IPS-15b (cell line): ENCODE data around the gene OTUD6A.

Source experiments
- H3K27me3 ChIP-seq: one replicate; pipeline ENCODE4 v1.6.1; 2013; ENCODE audit warnings: low read length; ENCODE audit not compliant: control insufficient read depth, insufficient read depth
- H3K36me3 ChIP-seq: one replicate; pipeline ENCODE4 v1.6.1; 2013; ENCODE audit warnings: low read length; ENCODE audit not compliant: control insufficient read depth, insufficient read depth
- H3K4me1 ChIP-seq: one replicate; pipeline ENCODE4 v1.6.1; 2013; ENCODE audit warnings: mild to moderate bottlenecking, low read length; ENCODE audit not compliant: control insufficient read depth, insufficient read depth
- H3K4me3 ChIP-seq: one replicate; pipeline ENCODE4 v1.5.1; 2013; ENCODE audit warnings: low read depth, low read length
- H3K9ac ChIP-seq: one replicate; pipeline ENCODE4 v1.6.1; 2013; ENCODE audit warnings: low read depth, mild to moderate bottlenecking, low read length
- H3K9me3 ChIP-seq: one replicate; pipeline ENCODE4 v1.6.1; 2013; ENCODE audit warnings: mild to moderate bottlenecking, low read length; ENCODE audit not compliant: control insufficient read depth, insufficient read depth

The OTUD6A gene

GRCh38 chrX:70049925-70050324, 12.3 kb upstream of the OTUD6A start, which contains the start of gene AWAT2:
AWAT2 (minus strand) TSS chrX:70049938; CDS start chrX:70049932, 6 bp downstream.
- Histone ChIP-seq H3K27me3 (no peaks in the 10 kb centered on the region), H3K9ac (no peak within 1 kb of the TSS), H3K4me3 (no peak within 1 kb of the TSS), H3K36me3 (no peaks in the 10 kb centered on the region), H3K9me3 (no peaks in the 10 kb centered on the region), H3K4me1 (no peaks in the 10 kb centered on the region)

DNA sequence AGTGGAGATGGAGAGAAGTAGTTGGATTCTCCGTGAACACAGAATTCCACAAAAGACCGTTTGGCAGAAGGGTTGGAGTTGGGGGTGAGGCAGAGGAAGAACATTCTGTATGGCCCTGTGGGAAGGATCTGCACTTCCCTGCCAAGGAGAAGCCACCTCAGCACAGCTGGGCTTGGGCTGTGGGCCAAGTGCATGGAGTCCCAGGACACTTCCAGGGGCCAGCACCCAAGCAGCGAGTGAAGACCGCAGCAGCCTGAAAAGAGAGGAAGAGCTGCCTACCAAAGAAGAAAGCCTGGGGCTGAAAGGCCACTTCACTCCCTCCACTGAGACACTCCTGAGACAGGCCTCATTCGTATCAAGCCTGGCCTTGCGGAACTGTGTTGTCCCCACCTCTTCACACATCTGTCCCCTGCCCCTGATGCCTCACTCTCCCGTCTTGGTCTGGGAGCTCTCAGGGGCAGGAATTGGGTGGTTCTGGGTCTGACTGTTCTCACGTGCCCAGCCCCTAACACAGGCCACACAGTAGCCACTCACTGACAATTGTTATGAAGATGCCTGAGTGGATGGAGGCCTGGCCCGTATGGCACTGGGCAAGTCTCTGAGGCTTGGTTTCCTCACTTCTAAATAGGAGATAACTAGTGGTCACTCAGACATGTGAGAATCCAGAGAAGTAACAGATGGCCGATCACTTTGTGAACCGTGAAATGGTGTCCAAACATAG, 9.2 kb upstream of the OTUD6A start:
- H3K4me1 ChIP-seq = no peaks in the 10 kb centered on the region
- no peaks in the 10 kb centered on the region for H3K27me3 ChIP-seq
- H3K36me3 ChIP-seq = no peaks in the 10 kb centered on the region
- no peak overlapping the region for H3K4me3 ChIP-seq
- H3K9me3 ChIP-seq = no peaks in the 10 kb centered on the region
- H3K9ac ChIP-seq = no peak overlapping the region

- Histone ChIP-seq H3K27me3 (no peaks in the 10 kb centered on the region), H3K4me3 (no peak overlapping the region), H3K9ac (no peak overlapping the region), H3K9me3 (no peaks in the 10 kb centered on the region), H3K36me3 (no peaks in the 10 kb centered on the region), H3K4me1 (no peaks in the 10 kb centered on the region)
These were observed 7.9 kb upstream of the OTUD6A start for GRCh38 chrX:70054391-70054790.

DNA sequence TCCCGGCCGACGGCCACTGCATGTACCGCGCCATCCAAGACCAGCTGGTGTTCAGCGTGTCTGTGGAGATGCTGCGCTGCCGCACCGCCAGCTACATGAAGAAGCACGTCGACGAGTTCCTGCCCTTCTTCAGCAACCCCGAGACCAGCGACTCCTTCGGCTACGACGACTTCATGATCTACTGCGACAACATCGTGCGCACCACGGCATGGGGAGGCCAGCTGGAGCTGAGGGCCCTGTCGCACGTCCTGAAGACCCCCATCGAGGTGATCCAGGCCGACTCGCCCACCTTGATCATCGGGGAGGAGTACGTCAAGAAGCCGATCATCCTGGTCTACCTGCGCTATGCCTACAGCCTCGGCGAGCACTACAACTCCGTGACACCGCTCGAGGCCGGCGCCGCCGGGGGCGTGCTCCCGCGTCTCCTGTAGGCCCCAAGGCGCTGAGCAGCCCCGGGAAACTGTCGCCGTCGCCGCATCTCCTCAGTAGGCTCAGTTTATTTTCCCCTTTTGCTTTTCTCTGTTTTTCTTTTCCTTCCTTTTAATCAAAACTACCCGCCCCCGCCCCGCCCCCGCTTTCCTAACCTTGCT, 799 bp downstream of the OTUD6A start:
- no peaks in the 10 kb centered on the region for H3K4me1 ChIP-seq
- no peak overlapping the region for H3K9ac ChIP-seq
- H3K4me3 ChIP-seq = no peak overlapping the region
- no peaks in the 10 kb centered on the region for H3K9me3 ChIP-seq
- no peaks in the 10 kb centered on the region for H3K27me3 ChIP-seq
- no peaks in the 10 kb centered on the region for H3K36me3 ChIP-seq

DNA sequence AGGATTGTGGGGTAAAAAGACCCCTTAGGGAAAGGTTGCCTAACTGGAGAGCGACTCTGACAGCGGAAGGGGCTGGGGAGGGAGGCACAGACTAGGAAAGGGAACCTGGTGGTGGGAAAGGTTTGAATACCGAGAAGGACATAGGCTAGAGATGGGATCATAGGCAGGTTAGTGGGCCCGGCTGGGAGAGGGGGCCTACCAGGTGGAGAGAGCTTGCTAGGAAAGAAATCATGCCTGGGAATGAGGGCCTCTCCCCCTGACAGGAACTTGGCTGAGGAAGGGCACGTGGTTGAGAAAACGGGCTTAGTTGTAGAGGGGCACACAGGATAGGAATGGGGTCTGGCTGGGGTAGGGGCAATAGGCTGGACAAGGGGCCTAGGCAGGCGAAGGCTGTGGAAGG, 4.4 kb downstream of the OTUD6A start:
- Histone ChIP-seq H3K36me3 (no peaks in the 10 kb centered on the region), H3K4me1 (no peaks in the 10 kb centered on the region), H3K27me3 (no peaks in the 10 kb centered on the region), H3K9ac (no peak overlapping the region), H3K9me3 (no peaks in the 10 kb centered on the region), H3K4me3 (no peak overlapping the region)

GRCh38 chrX:70079297-70079696, 17.0 kb downstream of the OTUD6A start:
- Histone ChIP-seq H3K27me3 (no peaks in the 10 kb centered on the region), H3K4me1 (no peaks in the 10 kb centered on the region), H3K9me3 (no peaks in the 10 kb centered on the region), H3K36me3 (no peaks in the 10 kb centered on the region), H3K9ac (no peak overlapping the region), H3K4me3 (no peak overlapping the region)

- Histone ChIP-seq H3K4me1 (no peaks in the 10 kb centered on the region), H3K9me3 (no peaks in the 10 kb centered on the region), H3K4me3 (no peak overlapping the region), H3K9ac (no peak overlapping the region), H3K36me3 (no peaks in the 10 kb centered on the region), H3K27me3 (no peaks in the 10 kb centered on the region)
These were observed 17.6 kb downstream of the OTUD6A start for GRCh38 chrX:70079870-70080269.

- H3K27me3 ChIP-seq = no peaks in the 10 kb centered on the region
- H3K9me3 ChIP-seq = no peaks in the 10 kb centered on the region
- no peaks in the 10 kb centered on the region for H3K4me1 ChIP-seq
- no peaks in the 10 kb centered on the region for H3K36me3 ChIP-seq
- no peak overlapping the region for H3K9ac ChIP-seq
- no peak overlapping the region for H3K4me3 ChIP-seq
These were observed 20.5 kb downstream of the OTUD6A start for GRCh38 chrX:70082723-70083122.

- Histone ChIP-seq H3K4me3 (no peak overlapping the region), H3K36me3 (no peaks in the 10 kb centered on the region), H3K9ac (no peak overlapping the region), H3K4me1 (no peaks in the 10 kb centered on the region), H3K27me3 (no peaks in the 10 kb centered on the region), H3K9me3 (no peaks in the 10 kb centered on the region)
These were observed 22.5 kb downstream of the OTUD6A start for GRCh38 chrX:70084592-70085240.

DNA sequence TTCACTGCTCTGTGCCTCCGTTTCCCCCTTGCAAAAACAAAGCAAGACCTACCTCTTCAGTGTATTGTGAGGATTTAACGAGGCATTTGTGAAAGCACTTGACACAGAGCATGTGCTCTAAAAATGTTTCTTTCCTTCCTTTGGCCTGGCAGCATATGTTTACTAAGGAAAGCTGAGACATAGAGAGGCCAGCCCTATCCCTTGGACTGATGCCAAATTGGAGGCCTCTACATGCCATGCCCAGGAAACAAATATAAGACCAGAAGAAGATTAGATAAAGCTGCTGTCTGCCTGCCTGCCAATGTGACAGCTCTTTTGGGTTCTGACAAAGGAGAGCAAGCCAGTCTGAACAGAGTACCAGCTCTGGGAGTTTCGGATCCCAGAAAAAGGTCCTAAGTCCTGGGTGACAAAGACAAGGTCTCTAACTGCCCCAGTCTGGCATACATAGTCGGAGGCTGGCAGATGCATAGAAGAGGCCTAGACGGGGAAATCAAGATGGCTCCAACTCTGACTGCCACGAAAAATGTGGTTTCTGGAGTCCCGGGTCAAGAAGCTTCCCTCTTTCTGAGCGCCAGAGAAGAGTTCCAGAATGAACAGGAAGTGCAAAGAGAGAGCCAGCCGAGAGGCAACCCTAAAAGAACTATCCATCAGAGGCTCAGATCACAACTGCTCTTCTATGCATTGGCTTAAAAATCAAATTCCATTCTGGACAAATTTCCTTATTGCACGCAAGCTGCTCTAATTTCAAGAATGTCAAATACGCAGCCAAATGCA, 25.8 kb downstream of the OTUD6A start:
- Histone ChIP-seq H3K4me3 (no peak overlapping the region), H3K36me3 (no peaks in the 10 kb centered on the region), H3K9me3 (peaks cover 3% of the 10 kb centered on the region), H3K27me3 (no peaks in the 10 kb centered on the region), H3K9ac (no peak overlapping the region), H3K4me1 (no peaks in the 10 kb centered on the region)

GRCh38 chrX:70088751-70089150, 26.5 kb downstream of the OTUD6A start:
- H3K4me1 ChIP-seq = no peaks in the 10 kb centered on the region

More at GRCh38 chrX:70088751-70089150, 26.5 kb downstream of the OTUD6A start:
- no peaks in the 10 kb centered on the region for H3K27me3 ChIP-seq
- H3K4me3 ChIP-seq = no peak overlapping the region
- no peaks in the 10 kb centered on the region for H3K36me3 ChIP-seq
- peaks cover 3% of the 10 kb centered on the region for H3K9me3 ChIP-seq
- no peak overlapping the region for H3K9ac ChIP-seq
